Thyroid gland (tissue), 4 donors: ENCODE results near the gene RHOJ. TPM values are rescaled to one million over a fixed set of nuclear protein-coding genes. Genes with fewer than 3 reads are reported as not detected.

Experiments used
- DNase-seq, 2 donors: peaks; one replicate each; pipeline ENCODE4 v3.0.0-alpha.2; 2019
- H3K27ac ChIP-seq, 3 donors: fragments of 200-600 bp; sonication (generic); 1 replicate in 2 of 3; 2 replicates in 1 of 3; pipeline ENCODE4 v1.5.1; 2016 to 2019; ENCODE audit warnings: mild to moderate bottlenecking in 1 of 3, moderate library complexity in 1 of 3
- H3K27me3 ChIP-seq: fragments of 200-600 bp; sonication (generic); one replicate; pipeline ENCODE4 v1.5.1; 2019
- H3K36me3 ChIP-seq, 2 donors: fragments of 200-600 bp; sonication (generic); one replicate each; pipeline ENCODE4 v1.5.1; 2016 to 2019
- H3K4me1 ChIP-seq, 2 donors: fragments of 200-600 bp; sonication (generic); one replicate each; pipeline ENCODE4 v1.5.1; 2017 to 2019
- H3K4me3 ChIP-seq, 3 donors: fragments of 200-600 bp; sonication (generic); replicated peaks in 1 of 3; 1 replicate in 2 of 3; 2 replicates in 1 of 3; pipeline ENCODE4 v1.5.1; 2016; ENCODE audit warnings: mild to moderate bottlenecking in 1 of 3
- H3K9me3 ChIP-seq: fragments of 200-600 bp; sonication (generic); one replicate; pipeline ENCODE4 v1.5.1; 2017
- POLR2A ChIP-seq, 2 donors: fragments of 450-650 bp; IDR thresholded peaks; one replicate each; pipeline ENCODE4 v1.6.1; 2017; ENCODE audit warnings: antibody characterized with exemption in 2 of 2, mild to moderate bottlenecking in 2 of 2, moderate library complexity in 1 of 2
- WGBS, 2 donors: methylation state at CpG; one replicate each; pipeline ENCODE4 v1.1.5; 2017; 5-methylcytosine and 5-hydroxymethylcytosine counted together
- intact Hi-C: fragments of 100-400 bp; cut with DNase I; formaldehyde crosslinking; loops from one replicate; pipeline ENCODE4 v1.15.1; 2023
- total RNA-seq, 4 donors: library from RNA; depleted of rRNA; stranded (reverse); fragments of >200 nt; gene quantifications; one replicate each; pipeline ENCODE4 v1.2.3, GENCODE V29; 2016
- TF ChIP-seq, protein P1 (sequence below), 6 experiments: fragments of 200-600 bp in 3 of 6; fragments of 450-650 bp in 3 of 6; sonication (generic) in 3 of 6; IDR thresholded peaks; one replicate each; pipeline ENCODE4 v1.5.1; 2016 to 2019; ENCODE audit warnings: antibody characterized with exemption in 6 of 6, mild to moderate bottlenecking in 2 of 6, inconsistent platforms in 1 of 6, moderate library complexity in 1 of 6

Gene RHOJ
- total RNA-seq, 4 donors from 2014 or later = 10.3 to 23.0 (median 15.4) TPM

GRCh38 chr14:63286071-63286470, 81.8 kb downstream of the RHOJ start:
- Histone ChIP-seq H3K9me3 (no peaks in the 10 kb centered on the region), H3K4me3 (no peak overlapping the region), H3K4me1 (no peaks in the 10 kb centered on the region), H3K27me3 (no peaks in the 10 kb centered on the region), H3K27ac (no peak overlapping the region), H3K36me3 (no peaks in the 10 kb centered on the region)
- TF ChIP-seq, protein P1, sequence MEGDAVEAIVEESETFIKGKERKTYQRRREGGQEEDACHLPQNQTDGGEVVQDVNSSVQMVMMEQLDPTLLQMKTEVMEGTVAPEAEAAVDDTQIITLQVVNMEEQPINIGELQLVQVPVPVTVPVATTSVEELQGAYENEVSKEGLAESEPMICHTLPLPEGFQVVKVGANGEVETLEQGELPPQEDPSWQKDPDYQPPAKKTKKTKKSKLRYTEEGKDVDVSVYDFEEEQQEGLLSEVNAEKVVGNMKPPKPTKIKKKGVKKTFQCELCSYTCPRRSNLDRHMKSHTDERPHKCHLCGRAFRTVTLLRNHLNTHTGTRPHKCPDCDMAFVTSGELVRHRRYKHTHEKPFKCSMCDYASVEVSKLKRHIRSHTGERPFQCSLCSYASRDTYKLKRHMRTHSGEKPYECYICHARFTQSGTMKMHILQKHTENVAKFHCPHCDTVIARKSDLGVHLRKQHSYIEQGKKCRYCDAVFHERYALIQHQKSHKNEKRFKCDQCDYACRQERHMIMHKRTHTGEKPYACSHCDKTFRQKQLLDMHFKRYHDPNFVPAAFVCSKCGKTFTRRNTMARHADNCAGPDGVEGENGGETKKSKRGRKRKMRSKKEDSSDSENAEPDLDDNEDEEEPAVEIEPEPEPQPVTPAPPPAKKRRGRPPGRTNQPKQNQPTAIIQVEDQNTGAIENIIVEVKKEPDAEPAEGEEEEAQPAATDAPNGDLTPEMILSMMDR (IDR thresholded peaks at IDR 0.05) = no peak
- DNase-seq = no peak
- intact Hi-C loops = no loop called here
- 68 to 69% methylated on average over 2 of the region's 2 CpGs for WGBS, 2 donors

GRCh38 chr14:63287666-63288483, 83.6 kb downstream of the RHOJ start:
- Histone ChIP-seq H3K27ac (no peak overlapping the region), H3K4me1 (no peaks in the 10 kb centered on the region), H3K27me3 (no peaks in the 10 kb centered on the region), H3K36me3 (no peaks in the 10 kb centered on the region), H3K9me3 (no peaks in the 10 kb centered on the region), H3K4me3 (no peak overlapping the region)
- 83 to 87% methylated on average over 6 of the region's 6 CpGs for WGBS, 2 donors
- no peak for DNase-seq
- intact Hi-C loops = no loop called here
- no peak for TF ChIP-seq POLR2A (IDR thresholded peaks at IDR 0.05)
- TF ChIP-seq, protein P1 (IDR thresholded peaks at IDR 0.05) = no peak

DNA sequence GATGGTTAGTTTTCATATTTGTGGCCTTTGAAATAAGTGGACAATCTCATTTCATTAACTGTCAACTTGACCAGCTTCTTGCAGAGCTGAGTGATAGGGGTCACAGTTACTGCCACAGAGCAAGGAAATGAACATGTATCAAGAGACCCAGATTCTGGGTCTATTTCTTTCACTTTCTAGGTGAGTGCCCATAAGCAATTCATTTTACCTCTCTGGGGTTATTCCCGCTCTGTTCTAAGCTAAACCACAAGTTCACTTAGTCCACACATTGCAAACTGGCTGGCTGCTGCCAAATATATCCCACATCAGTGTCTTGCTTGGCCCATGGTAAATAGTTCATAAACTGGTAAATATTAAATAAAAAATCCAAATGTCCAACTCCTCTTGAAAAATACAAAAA, 84.6 kb downstream of the RHOJ start:
- no peak overlapping the region for H3K4me3 ChIP-seq
- H3K27me3 ChIP-seq = no peaks in the 10 kb centered on the region
- WGBS, 2 donors = 93 to 100% methylated on average over 1 of the region's 1 CpG
- intact Hi-C loops = no loop called here
- no peak for DNase-seq
- TF ChIP-seq POLR2A (IDR thresholded peaks at IDR 0.05) = no peak
- TF ChIP-seq, protein P1 (IDR thresholded peaks at IDR 0.05) = no peak
- H3K36me3 ChIP-seq = no peaks in the 10 kb centered on the region
- no peak overlapping the region for H3K27ac ChIP-seq
- H3K4me1 ChIP-seq = no peaks in the 10 kb centered on the region
- no peaks in the 10 kb centered on the region for H3K9me3 ChIP-seq

GRCh38 chr14:63290741-63291430, 86.6 kb downstream of the RHOJ start:
- intact Hi-C loops = no loop called here
- no peak for TF ChIP-seq POLR2A (IDR thresholded peaks at IDR 0.05)
- TF ChIP-seq, protein P1 (IDR thresholded peaks at IDR 0.05) = no peak
- Histone ChIP-seq H3K4me3 (no peak overlapping the region), H3K27ac (no peak overlapping the region), H3K27me3 (no peaks in the 10 kb centered on the region), H3K36me3 (no peaks in the 10 kb centered on the region), H3K4me1 (no peaks in the 10 kb centered on the region), H3K9me3 (no peaks in the 10 kb centered on the region)
- DNase-seq = no peak
- WGBS, 2 donors = 87 to 88% methylated on average over 12 of the region's 12 CpGs

DNA sequence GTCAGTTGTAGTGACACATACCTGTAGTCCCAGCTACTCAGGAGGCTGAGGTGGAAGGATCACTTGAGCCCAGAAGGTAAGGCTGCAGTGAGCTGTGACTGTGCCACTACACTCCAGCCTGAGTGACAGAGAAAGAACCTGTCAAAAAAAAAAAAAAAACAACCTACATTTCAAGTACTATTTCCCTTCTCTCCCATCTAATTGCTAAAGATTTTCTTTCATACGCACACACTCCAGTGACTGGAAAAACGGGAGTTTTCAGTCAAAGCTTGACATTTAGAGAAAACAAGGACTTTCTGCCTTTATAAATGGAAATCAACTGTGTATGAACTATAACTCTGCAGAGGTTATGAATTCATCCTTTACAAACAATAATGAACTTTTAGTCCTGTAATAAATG, 88.6 kb downstream of the RHOJ start:
- H3K9me3 ChIP-seq = no peaks in the 10 kb centered on the region
- no peak for DNase-seq
- no peak overlapping the region for H3K4me3 ChIP-seq
- TF ChIP-seq POLR2A (IDR thresholded peaks at IDR 0.05) = no peak
- TF ChIP-seq, protein P1 (IDR thresholded peaks at IDR 0.05) = no peak
- WGBS, 2 donors = 79 to 80% methylated on average over 2 of the region's 2 CpGs
- no peaks in the 10 kb centered on the region for H3K4me1 ChIP-seq
- H3K27ac ChIP-seq = no peak overlapping the region
- H3K27me3 ChIP-seq = no peaks in the 10 kb centered on the region
- intact Hi-C loops = no loop called here
- H3K36me3 ChIP-seq = no peaks in the 10 kb centered on the region
